ENCODE data around the gene FRMD4A.
"Not testable (repeated sequence)": the region's sequence is repeated elsewhere in the genome, so short reads cannot be mapped to it uniquely, and the experiment has no call there.

Gene FRMD4A

GRCh38 chr10:14052931-14053330 lies 277.8 kb downstream of the FRMD4A start:
- intact Hi-C loops (cut with DNase I), result no loop called here
- DNase-seq, result no peak

- intact Hi-C loops (cut with DNase I), result no loop called here
- no peak for DNase-seq
Measured at GRCh38 chr10:14050598-14050997, 280.1 kb downstream of the FRMD4A start.

GRCh38 chr10:14048930-14049613 lies 281.7 kb downstream of the FRMD4A start:
- DNase-seq, result no peak
- intact Hi-C loops (cut with DNase I), result no loop called here

DNA sequence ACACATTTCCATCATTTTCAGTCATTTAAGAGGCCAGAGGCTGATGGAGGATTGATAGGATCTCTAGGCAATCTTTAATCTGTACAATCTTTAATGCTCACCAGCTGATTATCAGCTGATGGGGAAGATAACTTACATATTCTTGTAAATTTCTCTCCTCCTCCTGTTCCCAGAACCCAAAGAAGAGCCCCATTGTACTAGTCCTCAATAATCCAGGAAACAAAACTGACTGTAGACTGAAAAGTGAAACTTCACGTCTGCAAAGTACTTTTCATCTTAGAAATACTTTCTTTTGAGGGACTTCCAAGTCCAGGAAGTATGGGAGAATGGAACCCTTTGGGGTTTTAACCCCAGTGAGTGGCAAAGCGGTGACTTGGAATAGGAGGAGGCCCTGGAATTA lies 283.3 kb downstream of the FRMD4A start:
- intact Hi-C loops (cut with DNase I), result no loop called here
- DNase-seq, result no peak

DNA sequence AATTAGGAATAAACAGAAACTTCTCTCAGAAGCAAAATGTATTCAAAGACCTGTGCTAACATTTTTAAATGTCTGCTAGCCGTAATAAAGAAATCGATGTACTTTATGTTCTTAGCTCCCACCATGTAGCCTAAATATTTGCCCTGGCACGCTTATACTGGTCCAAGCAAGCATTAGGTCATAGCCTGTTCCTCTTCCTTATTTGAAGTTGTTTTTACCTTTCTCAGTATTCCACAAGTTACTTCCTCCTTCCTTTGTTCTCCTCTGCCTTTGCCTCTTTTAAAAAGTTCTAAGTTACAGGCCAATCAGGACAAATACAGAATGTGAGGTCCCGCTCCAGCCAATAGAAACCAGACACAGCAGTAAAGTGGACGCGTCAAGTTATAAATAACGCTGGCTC lies 288.7 kb downstream of the FRMD4A start:
- intact Hi-C loops (cut with DNase I); DNase-seq: not testable (repeated sequence)

DNA sequence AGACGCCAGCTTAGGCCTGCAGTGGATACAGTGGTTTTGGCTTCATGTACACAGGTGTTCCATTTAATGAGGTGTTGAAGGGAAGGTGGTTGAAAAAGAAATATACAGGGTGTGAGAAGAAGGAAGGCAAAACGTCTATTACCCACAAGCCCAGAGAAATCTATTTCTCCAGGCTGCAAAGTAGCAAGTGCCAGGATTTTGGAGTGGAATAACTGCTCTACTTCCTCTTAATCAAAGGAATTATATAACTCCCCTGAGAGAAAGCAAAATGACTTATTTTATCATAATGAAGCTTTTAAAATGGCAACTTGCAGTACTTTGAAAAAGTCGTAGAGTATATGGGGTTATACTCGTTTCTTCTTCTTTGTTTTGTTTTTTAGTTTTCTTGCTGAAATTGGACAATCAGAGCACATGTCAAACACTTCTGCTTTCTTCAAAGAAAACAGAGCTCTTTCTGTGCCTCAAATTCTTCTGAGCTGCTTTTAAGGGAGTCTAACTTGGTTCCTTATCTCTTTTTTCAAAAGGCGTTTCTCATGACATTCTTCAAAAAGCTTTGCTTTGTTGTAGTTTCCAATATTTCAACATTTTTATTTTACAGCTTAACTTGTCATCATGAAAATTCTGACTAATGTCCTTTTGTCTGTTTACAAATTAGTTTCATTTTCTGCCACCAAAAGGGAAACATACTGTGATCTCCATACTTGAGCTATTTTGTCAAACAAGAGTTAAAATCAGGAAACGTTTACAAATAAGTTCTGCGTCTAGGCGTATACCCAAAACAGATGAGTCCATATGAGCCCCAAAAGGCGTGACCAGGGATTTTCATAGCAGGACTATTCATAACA lies 289.7 kb downstream of the FRMD4A start:
- intact Hi-C loops (cut with DNase I), result no loop called here
- DNase-seq, result no peak

- no peak for DNase-seq
- intact Hi-C loops (cut with DNase I), result no loop called here
Measured at GRCh38 chr10:14039968-14040668, 290.6 kb downstream of the FRMD4A start.

GRCh38 chr10:14036233-14036632 lies 294.5 kb downstream of the FRMD4A start:
- intact Hi-C loops (cut with DNase I), result no loop called here
- no peak for DNase-seq

DNA sequence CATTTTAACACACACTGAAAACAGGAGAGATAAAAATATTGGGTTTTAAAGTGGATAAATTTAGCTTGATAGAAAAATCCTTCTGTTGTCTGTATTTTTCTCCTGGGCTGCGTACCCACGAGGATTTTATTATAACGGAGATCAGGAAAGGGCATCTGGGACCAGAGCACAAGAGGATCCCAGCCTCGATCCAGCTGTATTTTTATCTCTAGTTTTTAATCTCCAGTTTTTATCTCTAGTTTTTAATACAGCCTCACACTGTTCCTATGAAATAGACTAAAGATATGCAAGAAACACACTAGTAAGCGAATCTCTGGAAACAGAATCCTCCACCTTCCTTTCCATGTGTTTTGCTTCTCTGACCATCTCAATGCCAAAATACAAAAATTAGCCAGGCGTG lies 295.2 kb downstream of the FRMD4A start:
- no peak for DNase-seq
- intact Hi-C loops (cut with DNase I), result no loop called here

GRCh38 chr10:14032406-14032998 lies 298.2 kb downstream of the FRMD4A start:
- intact Hi-C loops (cut with DNase I), result no loop called here
- DNase-seq, result peak in 2 of 42 donors; percentile 50 to 55

DNA sequence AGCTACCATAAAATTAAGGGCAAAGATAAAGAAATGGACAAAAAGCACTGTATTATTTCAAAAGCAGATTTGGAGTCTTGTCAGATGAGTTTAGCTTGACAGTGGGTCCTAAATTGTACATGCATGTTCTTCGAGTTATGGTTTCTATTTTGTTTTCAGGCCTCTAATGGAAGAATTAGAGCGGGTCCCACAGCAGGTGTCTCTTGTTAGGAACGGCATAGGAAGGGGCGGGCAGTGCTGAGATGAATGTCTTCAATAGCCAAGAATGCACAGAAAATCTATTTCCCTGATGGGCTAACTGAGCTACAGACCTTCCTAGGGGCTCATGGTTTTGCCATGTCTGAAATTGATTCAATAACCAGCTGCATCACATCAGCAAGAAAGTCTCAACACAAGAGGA lies 304.4 kb downstream of the FRMD4A start:
- no peak for DNase-seq
- intact Hi-C loops (cut with DNase I), result no loop called here

- intact Hi-C loops (cut with DNase I), result no loop called here
- no peak for DNase-seq
Measured at GRCh38 chr10:14025283-14026189, 305.2 kb downstream of the FRMD4A start.

- peak in 19 of 42 donors; percentile 27 to 59 (median 43) for DNase-seq
Measured at GRCh38 chr10:14024329-14025202, 306.2 kb downstream of the FRMD4A start.

GRCh38 chr10:14023673-14024328 lies 306.9 kb downstream of the FRMD4A start:
- DNase-seq, result no peak

More at GRCh38 chr10:14024329-14025202, 306.2 kb downstream of the FRMD4A start:
- intact Hi-C loops (cut with DNase I), result no loop called here

DNA sequence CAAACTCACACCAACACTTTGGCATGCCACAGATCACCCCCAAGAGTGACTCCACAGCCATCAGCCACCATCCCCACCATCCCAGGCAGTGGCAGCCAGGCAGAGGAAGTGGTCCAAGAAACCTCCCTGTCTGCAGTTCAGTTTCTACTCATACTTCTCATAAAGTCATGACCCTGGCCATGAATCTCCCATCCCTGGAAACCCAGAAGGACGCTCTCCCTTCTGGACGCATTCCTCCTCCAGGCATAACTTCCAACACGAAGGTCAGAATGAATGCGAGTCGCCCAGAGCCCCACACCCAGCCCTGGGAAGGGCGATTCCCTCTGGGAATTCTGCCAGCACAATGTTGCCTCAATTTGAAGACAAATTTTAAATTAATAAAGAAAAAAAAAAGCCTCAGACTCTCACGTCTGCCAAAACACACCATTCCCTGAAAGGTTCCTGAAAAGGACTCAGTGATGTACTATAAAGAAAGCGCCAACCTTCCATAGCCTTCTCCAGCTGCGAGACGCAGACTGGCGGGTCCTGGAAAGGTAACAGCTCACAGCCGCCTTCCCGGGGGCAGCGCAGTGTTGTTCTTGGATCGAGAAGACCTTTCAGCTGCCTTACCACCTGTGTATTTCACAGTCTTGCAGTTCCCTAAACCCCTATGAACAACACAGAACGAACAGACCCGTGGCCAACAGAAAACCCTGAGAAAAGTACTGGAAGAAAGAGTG lies 307.6 kb downstream of the FRMD4A start:
- no peak for DNase-seq
- intact Hi-C loops (cut with DNase I), result no loop called here

More at GRCh38 chr10:14023673-14024328, 306.9 kb downstream of the FRMD4A start:
- intact Hi-C loops (cut with DNase I), result no loop called here

- intact Hi-C loops (cut with DNase I), result no loop called here
- no peak for DNase-seq
Measured at GRCh38 chr10:14022052-14022451, 308.7 kb downstream of the FRMD4A start.
